ENCODE data around the gene TMEM231.
A peak's percentile ranks its signal among the peaks of the same experiment; 100 is the strongest.
"Not testable (repeated sequence)": the region's sequence is repeated elsewhere in the genome, so short reads cannot be mapped to it uniquely, and the experiment has no call there.

TMEM231 gene

DNA sequence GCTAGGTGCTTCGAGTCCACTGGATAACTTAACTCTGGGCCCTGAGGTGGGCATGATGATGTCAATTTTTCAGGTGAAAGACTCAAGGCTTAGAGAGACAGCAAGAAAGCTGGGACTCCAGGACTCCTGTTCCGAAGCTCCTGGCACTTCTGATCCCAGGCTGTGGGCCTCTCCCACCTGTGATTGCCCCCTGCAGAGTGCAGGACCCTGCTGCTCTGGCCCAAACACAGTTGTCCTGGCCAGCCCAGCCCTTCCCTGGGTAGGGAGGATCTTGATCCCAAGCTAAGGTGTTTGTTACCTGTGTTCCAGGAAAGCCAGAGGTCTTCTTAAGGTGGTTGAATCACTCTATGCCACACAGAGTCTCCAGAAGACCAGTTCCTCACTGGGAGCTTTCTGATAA, 23.3 kb downstream of the TMEM231 start:
- no peaks in the 10 kb centered on the region for H3K4me1 ChIP-seq
- H3K27me3 ChIP-seq (ENCODE audit: low read depth) = no peaks in the 10 kb centered on the region
- no peak for DNase-seq (ENCODE audit: low spot score in 2 of 2)
- no peak overlapping the region for H3K4me3 ChIP-seq
- in situ Hi-C loops (cut with MboI; ENCODE audit: low sequenced_read_pairs) = no loop called here
- no peaks in the 10 kb centered on the region for H3K36me3 ChIP-seq (replicated peaks)
- H3K9me3 ChIP-seq = no peaks in the 10 kb centered on the region

DNA sequence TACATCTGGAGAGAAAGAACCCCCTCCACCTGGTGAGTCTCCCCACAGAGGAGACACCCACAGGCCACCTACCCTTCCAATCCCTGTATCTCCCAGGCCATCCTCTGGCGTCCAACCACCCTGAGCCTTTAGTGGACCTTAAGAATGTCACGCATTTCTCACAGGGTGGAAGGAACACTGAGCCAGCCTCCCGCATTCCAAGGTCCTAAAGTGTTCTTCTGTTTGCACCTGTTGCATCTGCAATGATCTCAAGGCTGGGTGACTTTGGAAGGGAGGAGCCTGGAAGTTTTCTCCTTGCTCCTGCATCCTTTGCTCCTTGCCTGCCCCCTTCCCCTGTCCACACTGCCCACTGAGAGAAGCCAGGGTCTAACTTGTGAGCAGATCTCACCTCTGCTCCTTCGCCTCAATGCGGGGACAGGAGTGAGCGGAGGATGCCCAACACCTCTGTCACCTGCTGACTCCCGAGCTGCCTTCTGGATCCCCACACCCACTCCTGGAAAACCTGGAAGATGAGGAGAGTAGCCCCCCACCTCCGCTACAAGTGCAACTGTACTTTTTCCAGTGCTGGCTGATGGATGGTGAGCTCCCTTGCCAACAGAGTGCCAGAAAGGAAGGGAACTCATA, 23.8 kb downstream of the TMEM231 start:
- no peak for DNase-seq (ENCODE audit: low spot score in 2 of 2)
- Histone ChIP-seq H3K4me3 (no peak overlapping the region), H3K36me3 (replicated peaks) (no peaks in the 10 kb centered on the region), H3K27me3 (ENCODE audit: low read depth) (no peaks in the 10 kb centered on the region), H3K4me1 (no peaks in the 10 kb centered on the region), H3K9me3 (no peaks in the 10 kb centered on the region)
- in situ Hi-C loops (cut with MboI; ENCODE audit: low sequenced_read_pairs) = no loop called here

DNA sequence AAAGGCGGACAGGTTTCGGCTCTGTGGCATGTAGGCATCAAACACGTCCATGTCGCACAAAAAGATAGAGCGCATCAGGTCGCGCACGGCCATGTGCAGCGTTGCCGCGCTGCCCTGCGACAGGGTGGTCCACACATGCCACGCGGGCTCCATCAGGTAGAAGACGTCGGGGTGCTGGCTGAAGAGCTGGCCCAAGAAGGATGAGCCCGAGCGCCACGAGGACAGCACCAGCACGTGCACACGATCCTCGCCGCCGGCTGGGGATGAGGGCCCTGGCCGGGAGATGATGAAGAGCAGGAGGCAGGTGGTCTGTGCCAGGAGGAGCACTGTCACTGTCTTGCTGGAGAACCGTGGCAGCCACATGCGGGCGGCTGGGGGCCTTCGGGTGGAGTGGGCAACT, 26.1 kb downstream of the TMEM231 start:
- Histone ChIP-seq H3K4me1 (no peaks in the 10 kb centered on the region), H3K36me3 (replicated peaks) (no peaks in the 10 kb centered on the region), H3K9me3 (no peaks in the 10 kb centered on the region), H3K27me3 (ENCODE audit: low read depth) (no peaks in the 10 kb centered on the region), H3K4me3 (no peak overlapping the region)
- in situ Hi-C loops (cut with MboI; ENCODE audit: low sequenced_read_pairs) = no loop called here
- DNase-seq (ENCODE audit: low spot score in 2 of 2) = no peak

DNA sequence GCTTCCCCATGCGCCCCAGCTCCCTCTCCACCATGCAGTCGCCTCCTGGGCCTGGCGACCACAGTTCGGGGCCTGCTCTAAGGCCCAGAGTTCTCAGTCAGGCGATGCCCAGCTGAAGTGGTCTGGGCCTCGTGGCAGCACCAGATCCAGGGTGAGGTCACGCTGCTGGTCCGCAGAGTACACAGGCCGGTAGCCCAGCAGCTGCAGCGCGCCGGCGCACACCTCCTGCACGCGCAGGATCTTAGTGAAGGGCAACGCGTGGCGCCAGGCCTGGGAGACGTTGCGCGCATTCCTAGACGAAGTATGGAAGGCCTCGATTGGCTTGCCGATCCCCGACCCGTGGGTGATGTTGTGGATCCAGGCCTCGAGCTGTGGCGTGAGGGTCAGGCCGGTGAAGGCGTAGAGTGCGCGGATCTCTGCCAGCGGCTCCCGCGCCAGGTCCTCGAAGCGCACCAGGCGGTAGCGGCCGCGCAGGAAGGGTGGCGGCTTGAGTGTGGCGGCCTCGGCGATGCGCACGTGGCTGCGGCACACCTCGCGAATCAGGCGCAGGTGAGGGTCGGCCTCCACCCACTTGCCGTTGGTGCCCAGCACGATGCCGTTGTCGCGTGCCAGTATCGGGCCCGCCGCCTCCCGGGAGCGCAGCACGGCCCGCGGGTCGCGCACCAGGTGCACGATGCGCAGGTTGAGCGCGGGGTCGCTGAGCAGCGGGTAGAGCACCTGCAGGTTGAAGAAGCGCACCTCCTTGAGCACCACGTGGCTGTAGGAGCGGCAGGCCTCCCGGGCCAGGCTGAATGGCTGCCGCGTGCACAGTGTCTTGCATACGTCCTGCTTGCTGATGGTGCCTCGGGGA, 26.8 kb downstream of the TMEM231 start:
- no peak overlapping the region for H3K4me3 ChIP-seq
- no peak for DNase-seq (ENCODE audit: low spot score in 2 of 2)
- in situ Hi-C loops (cut with MboI; ENCODE audit: low sequenced_read_pairs) = no loop called here
- H3K9me3 ChIP-seq = no peaks in the 10 kb centered on the region
- H3K4me1 ChIP-seq = no peaks in the 10 kb centered on the region
- no peaks in the 10 kb centered on the region for H3K36me3 ChIP-seq (replicated peaks)
- H3K27me3 ChIP-seq (ENCODE audit: low read depth) = no peaks in the 10 kb centered on the region

DNA sequence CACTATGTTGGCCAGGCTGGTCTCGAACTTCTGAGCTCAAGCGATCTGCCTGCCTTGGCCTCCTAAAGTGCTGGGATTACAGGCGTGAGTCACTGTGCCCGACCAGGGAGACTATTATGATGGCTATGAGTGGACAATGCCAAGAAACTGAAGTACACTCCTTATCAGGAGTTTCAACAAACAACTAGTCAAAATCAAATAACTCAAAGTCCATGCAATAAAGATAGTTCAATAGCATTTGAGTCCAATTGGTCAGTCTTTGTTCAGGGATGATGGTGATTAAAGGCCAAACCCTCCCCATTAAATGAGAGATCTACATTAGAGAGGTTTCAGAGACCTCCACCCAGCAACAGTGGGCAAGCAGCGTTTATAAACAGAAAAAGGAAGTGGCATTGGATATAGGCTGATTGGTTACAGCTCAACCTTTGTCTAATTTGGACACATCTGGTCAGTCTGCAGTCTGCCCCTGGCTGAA, 28.2 kb downstream of the TMEM231 start:
- no peak overlapping the region for H3K4me3 ChIP-seq
- no peak for DNase-seq (ENCODE audit: low spot score in 2 of 2)
- no peaks in the 10 kb centered on the region for H3K4me1 ChIP-seq
- in situ Hi-C loops (cut with MboI; ENCODE audit: low sequenced_read_pairs) = no loop called here
- H3K36me3 ChIP-seq (replicated peaks) = no peaks in the 10 kb centered on the region
- H3K27me3 ChIP-seq (ENCODE audit: low read depth) = no peaks in the 10 kb centered on the region
- no peaks in the 10 kb centered on the region for H3K9me3 ChIP-seq

DNA sequence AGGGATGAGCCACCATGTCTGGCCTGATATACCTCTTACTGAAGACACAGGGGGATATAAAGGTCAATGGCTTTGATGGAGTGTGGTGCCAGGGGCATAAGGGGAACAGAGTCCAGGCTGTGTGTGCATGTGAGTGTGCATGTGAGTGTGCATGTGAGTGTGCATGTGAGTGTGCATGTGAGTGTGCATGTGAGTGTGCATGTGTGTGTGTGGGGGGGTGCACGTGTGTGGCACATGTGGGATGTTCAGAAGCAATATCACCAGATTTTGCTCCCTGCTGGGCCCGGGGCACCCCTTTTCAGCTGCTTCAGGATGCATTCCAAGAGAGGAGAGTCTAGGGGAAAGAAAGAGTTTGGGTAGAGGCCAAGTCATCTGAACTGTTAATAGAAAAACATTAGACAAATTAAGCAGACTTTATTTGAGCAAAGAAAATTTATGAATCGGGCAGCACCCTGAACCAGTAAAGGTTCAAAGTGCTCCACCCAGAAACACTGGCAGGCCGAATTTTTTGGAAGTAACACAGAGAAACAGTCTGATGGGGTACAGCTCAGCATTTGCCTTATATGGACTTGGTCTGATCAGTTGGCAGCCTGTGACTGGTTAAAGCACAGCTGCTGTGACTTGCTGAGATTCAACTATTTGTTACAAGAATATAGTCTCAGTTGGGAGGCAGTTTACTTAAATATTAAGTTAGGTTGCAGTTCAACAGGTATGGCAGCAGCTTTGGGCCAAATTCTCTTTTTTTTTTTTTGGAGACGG, 29.8 kb downstream of the TMEM231 start:
- H3K4me3 ChIP-seq = no peak overlapping the region
- in situ Hi-C loops (cut with MboI; ENCODE audit: low sequenced_read_pairs) = no loop called here
- H3K9me3 ChIP-seq = no peaks in the 10 kb centered on the region
- no peaks in the 10 kb centered on the region for H3K27me3 ChIP-seq (ENCODE audit: low read depth)
- no peaks in the 10 kb centered on the region for H3K36me3 ChIP-seq (replicated peaks)
- no peaks in the 10 kb centered on the region for H3K4me1 ChIP-seq
- no peak for DNase-seq (ENCODE audit: low spot score in 2 of 2)

DNA sequence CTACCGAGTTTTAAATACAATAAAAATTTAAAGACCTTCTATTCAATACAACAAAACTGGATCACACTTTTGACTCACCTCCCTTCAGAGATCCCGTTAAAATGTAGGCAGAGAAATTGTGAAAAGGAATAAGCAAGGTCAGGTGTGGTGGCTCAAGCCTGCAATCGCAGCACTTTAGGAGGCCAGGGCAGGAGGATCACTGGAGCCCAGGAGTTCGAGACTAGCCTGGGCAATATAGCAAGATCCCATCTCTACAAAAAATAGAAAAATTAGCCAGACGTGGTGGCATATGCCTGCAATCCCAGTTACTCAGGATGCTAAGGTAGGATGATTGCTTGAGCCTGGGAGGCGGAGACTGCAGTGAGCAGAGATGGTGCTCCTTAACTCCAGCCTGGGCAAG, 36.9 kb downstream of the TMEM231 start:
- Histone ChIP-seq H3K4me1 (no peaks in the 10 kb centered on the region), H3K36me3 (replicated peaks) (no peaks in the 10 kb centered on the region), H3K9me3 (no peaks in the 10 kb centered on the region), H3K27me3 (ENCODE audit: low read depth) (no peaks in the 10 kb centered on the region), H3K4me3 (no peak overlapping the region)
- in situ Hi-C loops (cut with MboI; ENCODE audit: low sequenced_read_pairs) = no loop called here
- DNase-seq (ENCODE audit: low spot score in 2 of 2) = no peak

DNA sequence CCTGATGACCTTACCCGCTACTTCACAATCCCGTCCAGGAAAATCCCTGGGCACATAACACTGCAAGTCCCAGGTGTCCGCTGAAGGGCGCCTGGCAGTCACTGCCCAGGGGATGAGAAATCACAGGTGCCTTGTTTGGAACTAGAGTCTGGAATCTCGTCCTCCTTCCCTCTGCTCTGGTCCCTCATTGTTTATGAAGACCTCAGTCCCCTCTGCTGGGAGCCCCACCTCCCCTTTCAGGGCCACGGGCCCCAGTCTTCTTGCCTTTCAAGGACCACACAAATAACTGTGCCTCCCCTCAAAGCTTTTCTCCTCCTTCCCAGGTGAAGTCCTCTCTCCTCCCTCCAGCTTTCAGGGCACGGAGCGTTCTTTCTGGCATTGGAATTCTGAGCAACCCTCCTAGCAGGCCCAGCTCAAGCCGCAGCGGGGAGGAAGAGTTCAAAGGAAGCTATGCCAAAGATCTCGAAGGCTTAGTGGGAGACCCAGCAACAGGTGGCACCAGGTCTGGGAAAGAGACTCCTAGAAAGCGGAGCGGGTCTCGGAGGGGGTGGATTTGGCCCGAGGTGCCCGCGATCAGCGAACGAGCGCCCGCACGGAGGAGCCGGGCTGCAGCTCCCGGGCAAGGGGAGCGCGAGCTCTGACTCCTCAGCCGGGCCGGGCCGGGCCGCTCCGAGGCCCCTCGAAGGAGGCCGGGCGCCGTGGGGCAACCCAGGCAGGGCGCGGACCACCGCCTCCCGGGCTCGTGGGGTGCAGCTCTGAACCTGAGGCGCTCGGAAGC, 39.7 kb downstream of the TMEM231 start:
- H3K4me1 ChIP-seq; H3K36me3 ChIP-seq (replicated peaks); in situ Hi-C loops (cut with MboI; ENCODE audit: low sequenced_read_pairs); H3K9me3 ChIP-seq; H3K27me3 ChIP-seq (ENCODE audit: low read depth): not testable (repeated sequence)
- H3K4me3 ChIP-seq = peak overlapping the region; percentile 97
- peak in 1 of 2 experiments; percentile 19 for DNase-seq (ENCODE audit: low spot score in 2 of 2)

DNA sequence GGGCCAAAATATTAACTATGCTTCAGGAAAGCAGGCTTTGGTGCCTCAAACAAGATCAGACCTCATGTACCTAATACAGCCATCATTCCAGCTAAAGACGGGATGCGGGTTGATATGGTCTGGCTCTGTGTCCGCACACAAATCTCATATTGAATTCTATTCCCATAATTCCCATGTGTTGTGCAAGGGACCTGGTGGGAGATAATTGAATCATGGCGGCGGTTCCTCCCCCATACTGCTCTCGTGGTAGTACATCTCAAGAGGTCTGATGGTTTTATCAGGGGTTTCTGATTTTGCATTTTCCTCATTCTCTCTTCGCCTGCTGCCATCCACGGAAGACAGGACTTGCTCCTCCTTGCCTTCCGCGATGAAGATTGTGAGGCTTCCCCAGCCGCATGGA, 41.8 kb downstream of the TMEM231 start:
- no peak overlapping the region for H3K4me3 ChIP-seq
- no peak for DNase-seq (ENCODE audit: low spot score in 2 of 2)
- in situ Hi-C loops (cut with MboI; ENCODE audit: low sequenced_read_pairs) = no loop called here
- H3K9me3 ChIP-seq = no peaks in the 10 kb centered on the region
- H3K36me3 ChIP-seq (replicated peaks) = no peaks in the 10 kb centered on the region
- no peaks in the 10 kb centered on the region for H3K27me3 ChIP-seq (ENCODE audit: low read depth)
- no peaks in the 10 kb centered on the region for H3K4me1 ChIP-seq

DNA sequence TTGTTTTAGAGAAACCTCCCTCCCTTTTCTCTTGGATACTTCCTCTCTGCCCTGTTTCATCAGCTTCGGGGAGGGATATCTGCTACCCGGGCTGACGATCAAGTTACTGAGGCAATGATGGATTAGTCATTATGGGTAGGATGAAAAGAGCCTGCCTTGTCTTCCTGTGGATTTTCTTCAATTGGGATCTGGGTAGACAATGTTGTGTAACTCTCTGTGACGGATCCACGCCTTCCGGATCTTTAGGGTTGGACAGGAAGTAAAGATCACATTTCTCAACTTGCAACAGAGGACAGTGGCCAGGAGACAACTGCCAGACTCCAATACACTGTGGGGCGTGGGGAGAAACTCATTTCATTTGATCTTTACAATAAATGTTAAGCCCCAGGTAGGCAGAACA, 49.5 kb downstream of the TMEM231 start:
- H3K36me3 ChIP-seq (replicated peaks) = no peaks in the 10 kb centered on the region
- in situ Hi-C loops (cut with MboI; ENCODE audit: low sequenced_read_pairs) = no loop called here
- no peaks in the 10 kb centered on the region for H3K9me3 ChIP-seq
- H3K4me3 ChIP-seq = no peak overlapping the region
- no peaks in the 10 kb centered on the region for H3K4me1 ChIP-seq
- H3K27me3 ChIP-seq (ENCODE audit: low read depth) = no peaks in the 10 kb centered on the region
- DNase-seq (ENCODE audit: low spot score in 2 of 2) = no peak

DNA sequence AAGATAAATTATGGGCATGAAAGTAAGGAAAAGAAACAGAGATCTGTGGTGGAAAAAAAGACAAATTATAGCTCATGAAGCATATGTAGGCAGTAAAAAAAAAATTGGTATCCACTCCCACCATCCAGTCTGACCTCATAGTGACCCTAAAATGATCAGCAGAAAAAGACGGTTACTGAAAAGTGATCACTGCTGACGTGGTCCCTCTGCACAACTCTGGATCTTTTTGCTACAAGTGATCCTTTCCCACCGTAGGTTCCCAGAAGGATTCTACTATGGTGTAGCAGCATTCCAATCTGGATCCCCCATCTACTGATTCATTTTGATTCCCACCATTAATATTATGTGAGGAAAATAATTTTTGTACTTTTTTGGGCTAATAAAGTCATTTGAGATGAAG, 49.9 kb downstream of the TMEM231 start:
- Histone ChIP-seq H3K4me3 (no peak overlapping the region), H3K4me1 (no peaks in the 10 kb centered on the region), H3K36me3 (replicated peaks) (no peaks in the 10 kb centered on the region), H3K9me3 (no peaks in the 10 kb centered on the region), H3K27me3 (ENCODE audit: low read depth) (no peaks in the 10 kb centered on the region)
- in situ Hi-C loops (cut with MboI; ENCODE audit: low sequenced_read_pairs) = no loop called here
- DNase-seq (ENCODE audit: low spot score in 2 of 2) = no peak

DNA sequence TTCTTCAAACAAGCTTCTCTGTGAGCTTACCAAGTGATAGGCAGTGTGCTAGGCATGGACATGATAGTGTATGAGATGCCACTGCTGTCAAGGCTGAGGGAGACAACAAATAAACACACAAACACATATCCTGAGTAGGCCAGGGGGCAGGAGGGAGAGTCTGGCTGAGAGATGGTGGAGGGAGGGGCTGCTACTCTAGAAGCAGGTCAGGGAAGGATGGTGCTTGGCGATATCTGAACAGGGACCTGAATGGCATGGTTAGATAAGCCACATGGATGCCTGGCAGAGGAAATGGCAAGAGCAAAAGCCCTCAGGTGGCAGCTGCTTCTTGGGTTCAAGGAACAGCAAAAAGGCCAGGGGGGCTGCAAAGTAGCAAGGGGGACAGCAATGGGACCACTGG, 52.3 kb downstream of the TMEM231 start:
- no peaks in the 10 kb centered on the region for H3K27me3 ChIP-seq (ENCODE audit: low read depth)
- H3K4me1 ChIP-seq = no peaks in the 10 kb centered on the region
- H3K9me3 ChIP-seq = no peaks in the 10 kb centered on the region
- in situ Hi-C loops (cut with MboI; ENCODE audit: low sequenced_read_pairs) = no loop called here
- no peaks in the 10 kb centered on the region for H3K36me3 ChIP-seq (replicated peaks)
- no peak for DNase-seq (ENCODE audit: low spot score in 2 of 2)
- H3K4me3 ChIP-seq = no peak overlapping the region

DNA sequence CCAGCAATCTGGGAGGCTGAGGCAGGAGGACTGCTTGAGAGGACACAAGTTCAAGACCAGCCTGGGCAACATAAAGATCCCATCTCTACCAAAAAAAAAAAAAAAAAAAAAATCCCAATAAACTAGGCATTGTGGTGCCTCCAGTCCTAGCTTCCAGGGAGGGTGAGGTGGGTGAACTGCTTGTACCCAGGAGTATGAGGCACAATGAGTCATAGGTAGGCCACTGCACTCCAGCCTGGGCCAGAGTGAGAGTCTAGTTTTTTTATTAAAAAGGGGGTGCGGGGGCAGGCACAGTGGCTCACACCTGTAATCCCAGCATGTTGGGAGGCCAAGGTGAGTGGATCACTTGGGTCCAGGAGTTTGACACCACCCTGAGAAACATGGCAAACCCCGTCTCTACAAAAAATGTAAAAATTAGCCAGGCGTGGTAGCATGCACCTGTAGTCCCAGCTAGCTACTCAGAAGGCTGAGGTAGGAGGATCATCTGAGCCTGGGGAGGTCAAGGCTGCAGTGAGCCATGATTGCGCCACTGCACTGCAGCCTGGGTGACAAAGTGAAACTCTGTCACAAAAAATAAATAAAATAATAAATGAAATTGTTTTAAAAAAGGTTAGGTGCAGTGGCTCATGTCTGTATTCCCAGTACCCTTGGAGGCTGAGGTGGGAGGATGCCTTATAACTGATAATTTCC, 53.0 kb downstream of the TMEM231 start:
- H3K27me3 ChIP-seq (ENCODE audit: low read depth) = no peaks in the 10 kb centered on the region
- H3K36me3 ChIP-seq (replicated peaks) = no peaks in the 10 kb centered on the region
- in situ Hi-C loops (cut with MboI; ENCODE audit: low sequenced_read_pairs) = no loop called here
- H3K4me1 ChIP-seq = no peaks in the 10 kb centered on the region
- no peak overlapping the region for H3K4me3 ChIP-seq
- no peaks in the 10 kb centered on the region for H3K9me3 ChIP-seq
- DNase-seq (ENCODE audit: low spot score in 2 of 2) = no peak
